Measurements from ENCODE around the gene TMEM270.

DNA sequence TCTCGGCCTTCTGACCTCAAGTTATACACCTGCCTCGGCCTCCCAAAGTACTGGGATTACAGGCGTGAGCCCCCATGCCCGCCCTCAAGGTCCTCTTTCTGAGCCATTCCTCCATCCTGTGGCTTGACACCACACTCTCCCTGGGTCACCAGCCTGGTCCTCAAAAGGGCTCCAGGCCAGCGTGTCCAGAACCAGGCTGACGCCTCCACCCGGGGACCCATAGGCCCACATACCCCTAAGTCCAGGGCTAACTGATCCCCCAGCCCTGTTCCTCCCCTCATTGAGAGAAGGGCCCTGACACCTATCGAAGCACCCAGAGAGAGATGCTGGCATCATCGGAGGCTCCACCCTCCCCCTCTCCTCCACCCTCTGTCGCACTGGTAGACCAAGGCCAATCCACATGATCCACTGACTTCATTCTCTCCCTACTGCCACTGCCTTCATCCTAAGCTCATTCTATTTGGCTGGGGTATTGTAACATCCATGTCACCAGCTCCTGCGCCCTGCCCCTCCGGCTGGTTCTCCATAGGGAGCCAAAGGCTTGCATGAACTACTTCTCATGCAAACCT is 46.7 kb downstream of the TMEM270 start:
- TF ChIP-seq, protein P1, sequence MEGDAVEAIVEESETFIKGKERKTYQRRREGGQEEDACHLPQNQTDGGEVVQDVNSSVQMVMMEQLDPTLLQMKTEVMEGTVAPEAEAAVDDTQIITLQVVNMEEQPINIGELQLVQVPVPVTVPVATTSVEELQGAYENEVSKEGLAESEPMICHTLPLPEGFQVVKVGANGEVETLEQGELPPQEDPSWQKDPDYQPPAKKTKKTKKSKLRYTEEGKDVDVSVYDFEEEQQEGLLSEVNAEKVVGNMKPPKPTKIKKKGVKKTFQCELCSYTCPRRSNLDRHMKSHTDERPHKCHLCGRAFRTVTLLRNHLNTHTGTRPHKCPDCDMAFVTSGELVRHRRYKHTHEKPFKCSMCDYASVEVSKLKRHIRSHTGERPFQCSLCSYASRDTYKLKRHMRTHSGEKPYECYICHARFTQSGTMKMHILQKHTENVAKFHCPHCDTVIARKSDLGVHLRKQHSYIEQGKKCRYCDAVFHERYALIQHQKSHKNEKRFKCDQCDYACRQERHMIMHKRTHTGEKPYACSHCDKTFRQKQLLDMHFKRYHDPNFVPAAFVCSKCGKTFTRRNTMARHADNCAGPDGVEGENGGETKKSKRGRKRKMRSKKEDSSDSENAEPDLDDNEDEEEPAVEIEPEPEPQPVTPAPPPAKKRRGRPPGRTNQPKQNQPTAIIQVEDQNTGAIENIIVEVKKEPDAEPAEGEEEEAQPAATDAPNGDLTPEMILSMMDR (IDR thresholded peaks at IDR 0.05; ENCODE audit: poor library complexity, severe bottlenecking): no peak
- TF ChIP-seq EZH2 (IDR thresholded peaks at IDR 0.05; ENCODE audit: borderline replicate concordance, insufficient read depth, low read length, poor library complexity, severe bottlenecking) (no peak), SMC3 (conservative IDR thresholded peaks at IDR 0.05; ENCODE audit: poor library complexity) (no peak), RAD21 (conservative IDR thresholded peaks at IDR 0.05) (no peak), EP300 (conservative IDR thresholded peaks at IDR 0.05; ENCODE audit: poor library complexity, severe bottlenecking) (no peak), POLR2AphosphoS5 (IDR thresholded peaks at IDR 0.05) (no peak), MXI1 (conservative IDR thresholded peaks at IDR 0.05; ENCODE audit: poor library complexity, severe bottlenecking) (no peak)

Measured in neural cell (in vitro differentiated cells).